Erythroblast (primary cell): ENCODE measurements around the gene HERC2.
"Not testable (repeated sequence)": the region's sequence is repeated elsewhere in the genome, so short reads cannot be mapped to it uniquely, and the experiment has no call there.

Source experiments
- GATA1 ChIP-seq: IDR thresholded peaks from 2 replicates; pipeline ENCODE4 v1.6.1; 2011; ENCODE audit warnings: low read depth, mild to moderate bottlenecking, control low read depth, low read length, moderate library complexity
- POLR2A ChIP-seq: IDR thresholded peaks from 2 replicates; pipeline ENCODE4 v1.6.1; 2011; ENCODE audit warnings: mild to moderate bottlenecking, low read length

- TF ChIP-seq POLR2A, GATA1: not testable (repeated sequence)
These were observed 2.3 kb downstream of the HERC2 start for GRCh38 chr15:28319725-28320124.
